GM10248 (cell line): ENCODE results near the gene IMMP2L.

Experiments
- CTCF ChIA-PET: fragments of 300-600 bp; sonication (Branson Sonifier 250); formaldehyde crosslinking; extraction: SDS; loops from one replicate; lab custom pipeline; 2021; ENCODE audit warnings: antibody characterized with exemption; lab: Yijun Ruan, JAX
- POLR2A ChIA-PET: fragments of 350-650 bp; sonication (Branson Sonifier 250); formaldehyde crosslinking; extraction: SDS; loops from one replicate; lab custom pipeline; 2020; ENCODE audit warnings: antibody characterized with exemption; lab: Yijun Ruan, JAX
- DNase-seq: peaks from one replicate; pipeline ENCODE4 v3.0.0; 2012; ENCODE audit errors: extremely low spot score
- TF ChIP-seq, protein P1 (sequence below): IDR thresholded peaks from 2 replicates; pipeline ENCODE4 v1.5.1; 2012; ENCODE audit warnings: mild to moderate bottlenecking, low read depth; ENCODE audit errors: extremely low read depth, missing control alignments, control extremely low read depth

IMMP2L gene

GRCh38 chr7:110620110-110620735, 942.1 kb downstream of the IMMP2L start:
- CTCF ChIA-PET, result no interaction called here
- POLR2A ChIA-PET, result no interaction called here
- TF ChIP-seq, protein P1, sequence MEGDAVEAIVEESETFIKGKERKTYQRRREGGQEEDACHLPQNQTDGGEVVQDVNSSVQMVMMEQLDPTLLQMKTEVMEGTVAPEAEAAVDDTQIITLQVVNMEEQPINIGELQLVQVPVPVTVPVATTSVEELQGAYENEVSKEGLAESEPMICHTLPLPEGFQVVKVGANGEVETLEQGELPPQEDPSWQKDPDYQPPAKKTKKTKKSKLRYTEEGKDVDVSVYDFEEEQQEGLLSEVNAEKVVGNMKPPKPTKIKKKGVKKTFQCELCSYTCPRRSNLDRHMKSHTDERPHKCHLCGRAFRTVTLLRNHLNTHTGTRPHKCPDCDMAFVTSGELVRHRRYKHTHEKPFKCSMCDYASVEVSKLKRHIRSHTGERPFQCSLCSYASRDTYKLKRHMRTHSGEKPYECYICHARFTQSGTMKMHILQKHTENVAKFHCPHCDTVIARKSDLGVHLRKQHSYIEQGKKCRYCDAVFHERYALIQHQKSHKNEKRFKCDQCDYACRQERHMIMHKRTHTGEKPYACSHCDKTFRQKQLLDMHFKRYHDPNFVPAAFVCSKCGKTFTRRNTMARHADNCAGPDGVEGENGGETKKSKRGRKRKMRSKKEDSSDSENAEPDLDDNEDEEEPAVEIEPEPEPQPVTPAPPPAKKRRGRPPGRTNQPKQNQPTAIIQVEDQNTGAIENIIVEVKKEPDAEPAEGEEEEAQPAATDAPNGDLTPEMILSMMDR, result no peak
- no peak for DNase-seq
